ENCODE data around the gene GPRC5C.

Gene GPRC5C

DNA sequence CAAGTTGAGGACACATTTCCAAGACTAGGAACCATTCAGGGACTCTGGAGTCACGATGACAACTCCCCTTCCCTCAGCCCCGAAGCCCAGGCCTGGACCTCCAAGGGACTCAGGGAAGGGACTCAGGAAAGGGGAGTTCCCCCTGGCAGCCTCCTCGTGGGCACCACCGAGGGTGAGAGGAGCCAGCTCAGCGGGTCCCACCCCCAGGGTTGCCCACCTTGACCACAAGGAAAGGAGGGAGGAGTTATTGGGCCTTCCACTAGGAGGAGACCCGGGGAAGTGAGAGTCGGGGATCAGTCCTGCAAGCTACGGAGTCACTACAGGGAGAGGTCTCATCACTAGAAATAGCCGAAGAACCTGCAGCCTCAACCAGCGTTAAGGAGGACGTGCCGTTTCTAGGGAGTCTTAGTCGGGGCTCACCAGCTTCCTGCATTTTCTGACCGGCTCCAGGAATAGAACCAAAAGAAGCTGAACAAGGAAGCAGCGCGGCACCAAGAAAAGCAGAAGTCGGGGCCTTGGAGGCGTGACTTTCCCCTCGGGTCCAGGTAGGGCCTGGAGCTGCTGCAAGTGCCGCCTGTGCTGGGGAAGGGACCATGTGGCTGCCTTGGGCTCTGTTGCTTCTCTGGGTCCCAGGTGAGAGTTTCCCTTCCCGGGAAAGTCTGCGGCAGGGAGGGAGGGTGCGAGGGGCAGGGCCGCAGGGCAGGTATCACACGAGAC, 34.4 kb downstream of the GPRC5C start, which contains the start of gene CD300A:
TSS of gene CD300A (plus strand) at position 524 of the 717 bp plus-strand sequence. CDS start at position 594, 70 bp downstream.
- H3K4me3 ChIP-seq (ENCODE audit: control insufficient read depth, low read depth, low read length), result no peak within 1 kb of the TSS

DNA sequence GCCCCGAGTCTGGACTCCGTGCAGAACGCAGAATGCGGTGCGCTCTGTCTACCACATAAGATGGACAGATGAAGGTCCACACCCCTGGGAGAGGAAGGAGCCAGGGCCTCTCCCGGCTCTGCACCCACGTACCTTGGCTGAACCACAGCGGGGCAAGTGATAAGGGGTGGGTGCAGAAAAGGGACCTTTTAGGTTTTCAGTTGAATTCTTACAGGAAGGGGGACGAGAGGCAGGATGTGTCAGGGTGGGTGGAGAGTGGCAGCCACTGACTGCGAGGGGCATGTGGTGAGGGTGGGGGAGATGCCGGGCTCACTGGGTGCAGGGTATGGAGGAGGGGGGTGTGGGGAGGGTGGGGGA, 34.9 kb downstream of the GPRC5C start:
- TF ChIP-seq, protein P1, sequence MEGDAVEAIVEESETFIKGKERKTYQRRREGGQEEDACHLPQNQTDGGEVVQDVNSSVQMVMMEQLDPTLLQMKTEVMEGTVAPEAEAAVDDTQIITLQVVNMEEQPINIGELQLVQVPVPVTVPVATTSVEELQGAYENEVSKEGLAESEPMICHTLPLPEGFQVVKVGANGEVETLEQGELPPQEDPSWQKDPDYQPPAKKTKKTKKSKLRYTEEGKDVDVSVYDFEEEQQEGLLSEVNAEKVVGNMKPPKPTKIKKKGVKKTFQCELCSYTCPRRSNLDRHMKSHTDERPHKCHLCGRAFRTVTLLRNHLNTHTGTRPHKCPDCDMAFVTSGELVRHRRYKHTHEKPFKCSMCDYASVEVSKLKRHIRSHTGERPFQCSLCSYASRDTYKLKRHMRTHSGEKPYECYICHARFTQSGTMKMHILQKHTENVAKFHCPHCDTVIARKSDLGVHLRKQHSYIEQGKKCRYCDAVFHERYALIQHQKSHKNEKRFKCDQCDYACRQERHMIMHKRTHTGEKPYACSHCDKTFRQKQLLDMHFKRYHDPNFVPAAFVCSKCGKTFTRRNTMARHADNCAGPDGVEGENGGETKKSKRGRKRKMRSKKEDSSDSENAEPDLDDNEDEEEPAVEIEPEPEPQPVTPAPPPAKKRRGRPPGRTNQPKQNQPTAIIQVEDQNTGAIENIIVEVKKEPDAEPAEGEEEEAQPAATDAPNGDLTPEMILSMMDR (IDR thresholded peaks at IDR 0.05; ENCODE audit: control insufficient read depth, insufficient read depth, low read depth, low read length, missing control alignments), result no peak
- no peak for DNase-seq (ENCODE audit: low read depth)
- H3K4me3 ChIP-seq (ENCODE audit: control insufficient read depth, low read depth, low read length), result no peak overlapping the region

More for the DNA sequence above, 34.4 kb downstream of the GPRC5C start, which contains the start of gene CD300A:
- TF ChIP-seq, protein P1 (IDR thresholded peaks at IDR 0.05; ENCODE audit: control insufficient read depth, insufficient read depth, low read depth, low read length, missing control alignments), result no peak
- no peak for DNase-seq (ENCODE audit: low read depth)

- no peak overlapping the region for H3K4me3 ChIP-seq (ENCODE audit: control insufficient read depth, low read depth, low read length)
- DNase-seq (ENCODE audit: low read depth), result no peak
- TF ChIP-seq, protein P1 (IDR thresholded peaks at IDR 0.05; ENCODE audit: control insufficient read depth, insufficient read depth, low read depth, low read length, missing control alignments), result no peak
These were observed 35.5 kb downstream of the GPRC5C start for GRCh38 chr17:74467221-74467951.

- TF ChIP-seq, protein P1 (IDR thresholded peaks at IDR 0.05; ENCODE audit: control insufficient read depth, insufficient read depth, low read depth, low read length, missing control alignments), result no peak
- no peak overlapping the region for H3K4me3 ChIP-seq (ENCODE audit: control insufficient read depth, low read depth, low read length)
- no peak for DNase-seq (ENCODE audit: low read depth)
These were observed 39.5 kb downstream of the GPRC5C start for GRCh38 chr17:74471341-74471740.

GRCh38 chr17:74472890-74473289, 41.0 kb downstream of the GPRC5C start:
- TF ChIP-seq, protein P1 (IDR thresholded peaks at IDR 0.05; ENCODE audit: control insufficient read depth, insufficient read depth, low read depth, low read length, missing control alignments), result no peak
- no peak overlapping the region for H3K4me3 ChIP-seq (ENCODE audit: control insufficient read depth, low read depth, low read length)
- DNase-seq (ENCODE audit: low read depth), result no peak

GRCh38 chr17:74473294-74473693, 41.4 kb downstream of the GPRC5C start:
- DNase-seq (ENCODE audit: low read depth), result no peak
- TF ChIP-seq, protein P1 (IDR thresholded peaks at IDR 0.05; ENCODE audit: control insufficient read depth, insufficient read depth, low read depth, low read length, missing control alignments), result no peak
- no peak overlapping the region for H3K4me3 ChIP-seq (ENCODE audit: control insufficient read depth, low read depth, low read length)
